ENCODE measurements around the gene LRRC72.

GRCh38 chr7:16604054-16604453, 77.4 kb downstream of the LRRC72 start:
- no peak for TF ChIP-seq TCF7L2 (IDR thresholded peaks at IDR 0.05; ENCODE audit: low read depth, low read length)
- TF ChIP-seq CTCF (IDR thresholded peaks at IDR 0.05) = peak; percentile 21; the same call in 1 of the 2 replicates
- TF ChIP-seq POLR2AphosphoS5 (IDR thresholded peaks at IDR 0.05; ENCODE audit: low read depth, low read length) = no peak
- TF ChIP-seq SIN3A (IDR thresholded peaks at IDR 0.05; ENCODE audit: borderline replicate concordance, insufficient read depth, low read depth, low read length) = no peak
